Measurements from ENCODE around the gene RPP25. TPM values are rescaled to one million over a fixed set of nuclear protein-coding genes. Genes with fewer than 3 reads are reported as not detected.

The RPP25 gene
- 20.0 and 29.3 TPM in 2 replicates for total RNA-seq

GRCh38 chr15:74956648-74957475, at the start of gene RPP25:
Gene RPP25 (minus strand): TSS chr15:74956772. CDS start chr15:74956583, 189 bp downstream.

GRCh38 chr15:74995182-74995778, 38.7 kb upstream of the RPP25 start, which contains the start of gene SCAMP5:
Gene SCAMP5 (plus strand): TSS chr15:74995563. CDS start chr15:75011840, 16,277 bp downstream.

GRCh38 chr15:74937590-74938371, 18.8 kb downstream of the RPP25 start, which contains the start of gene COX5A:
Gene COX5A (minus strand): TSS chr15:74938073. CDS start chr15:74938014, 59 bp downstream.

GRCh38 chr15:74906450-74907162, 50.0 kb downstream of the RPP25 start, which contains the start of gene FAM219B:
Gene FAM219B (minus strand): TSS chr15:74906851. CDS start chr15:74906800, 51 bp downstream.

Other genes starting within 250 kb of the RPP25 start
- gene CYP1A1, start 231.2 kb downstream of the RPP25 start, total RNA-seq: 47.1 and 65.0 TPM in 2 replicates
- gene CYP1A2, start 207.9 kb downstream of the RPP25 start, total RNA-seq: not detected in 2 replicates
- gene CSK, start 174.7 kb downstream of the RPP25 start, total RNA-seq: 21.7 and 30.5 TPM in 2 replicates
- gene LMAN1L, start 143.9 kb downstream of the RPP25 start, total RNA-seq: not detected in 2 replicates
- gene CPLX3, start 130.1 kb downstream of the RPP25 start, total RNA-seq: not detected in 2 replicates
- gene ULK3, start 113.6 kb downstream of the RPP25 start, total RNA-seq: 19.6 and 22.0 TPM in 2 replicates
- gene SCAMP2, start 83.4 kb downstream of the RPP25 start, total RNA-seq: 17.0 and 19.7 TPM in 2 replicates
- gene MPI, start 66.7 kb downstream of the RPP25 start, total RNA-seq: 27.7 and 30.2 TPM in 2 replicates
- gene FAM219B, start 49.9 kb downstream of the RPP25 start, total RNA-seq: 32.8 and 41.5 TPM in 2 replicates
- gene COX5A, start 18.7 kb downstream of the RPP25 start, total RNA-seq: 50.9 and 62.0 TPM in 2 replicates
- 8.5 and 11.8 TPM in 2 replicates for gene SCAMP5, start 38.8 kb upstream of the RPP25 start, total RNA-seq
- 6.1 and 6.4 TPM in 2 replicates for gene PPCDC, start 66.8 kb upstream of the RPP25 start, total RNA-seq
- gene C15orf39, start 245.1 kb upstream of the RPP25 start, total RNA-seq: 4.1 and 8.0 TPM in 2 replicates

Data from dermis lymphatic vessel endothelial cell (primary cell).